GM12874 (cell line): ENCODE data around the gene PLEKHG4B.

ENCODE experiments used
- CTCF ChIP-seq: IDR thresholded peaks from 2 replicates; pipeline ENCODE4 v1.5.1; 2011; ENCODE audit warnings: low read depth, mild to moderate bottlenecking, control low read depth, low read length, moderate library complexity; ENCODE audit not compliant: insufficient read depth

Gene PLEKHG4B

GRCh38 chr5:79263-79662 is 12.7 kb upstream of the PLEKHG4B start:
- TF ChIP-seq CTCF: no peak

GRCh38 chr5:79821-80220 is 12.1 kb upstream of the PLEKHG4B start:
- no peak for TF ChIP-seq CTCF

- no peak for TF ChIP-seq CTCF
Measured at GRCh38 chr5:81391-82021, 10.5 kb upstream of the PLEKHG4B start.

- TF ChIP-seq CTCF: no peak
Measured at GRCh38 chr5:82097-82496, 9.9 kb upstream of the PLEKHG4B start.

- no peak for TF ChIP-seq CTCF
Measured at GRCh38 chr5:82570-82969, 9.4 kb upstream of the PLEKHG4B start.

GRCh38 chr5:83029-83428 is 8.9 kb upstream of the PLEKHG4B start:
- TF ChIP-seq CTCF: no peak

GRCh38 chr5:85334-85995 is 6.5 kb upstream of the PLEKHG4B start:
- no peak for TF ChIP-seq CTCF
